HepG2 (cell line): ENCODE results near the gene EXOC3L4. TPM values are rescaled to one million over a fixed set of nuclear protein-coding genes. Genes with fewer than 3 reads are reported as not detected.
A peak's percentile ranks its signal among the peaks of the same experiment; 100 is the strongest.

Source experiments
- ARHGAP35 ChIP-seq: sonication (generic); formaldehyde crosslinking; IDR thresholded peaks from 2 replicates; pipeline ENCODE4 v1.9.0; 2022; ENCODE audit warnings: mild to moderate bottlenecking, inconsistent platforms, moderate library complexity, missing genetic modification reagents, borderline replicate concordance
- DDIT3 ChIP-seq: sonication (generic); formaldehyde crosslinking; IDR thresholded peaks from 2 replicates; pipeline ENCODE4 v1.4.0; 2020; ENCODE audit warnings: mild to moderate bottlenecking, missing genetic modification reagents
- EHMT2 ChIP-seq: fragments of 200-600 bp; sonication (generic); IDR thresholded peaks from 2 replicates; pipeline ENCODE4 v1.7.0; 2017; ENCODE audit warnings: antibody characterized with exemption, low read depth, low read length, borderline replicate concordance
- HNRNPH1 ChIP-seq: fragments of 200-400 bp; formaldehyde crosslinking; optimal IDR thresholded peaks from 2 replicates; pipeline ENCODE3; 2017; ENCODE audit warnings: mild to moderate bottlenecking, low read depth, low read length
- HOMEZ ChIP-seq: IDR thresholded peaks from 2 replicates; pipeline ENCODE4 v1.6.1; 2016; ENCODE audit warnings: low read depth
- IRF9 ChIP-seq: sonication (generic); formaldehyde crosslinking; IDR thresholded peaks from 2 replicates; pipeline ENCODE4 v1.8.0; 2022; ENCODE audit warnings: missing genetic modification reagents, mild to moderate bottlenecking, borderline replicate concordance
- KAT8 ChIP-seq: IDR thresholded peaks from 2 replicates; pipeline ENCODE4 v1.6.1; 2016; ENCODE audit warnings: missing genetic modification reagents, missing compliant biosample characterization
- KDM2A ChIP-seq: sonication (generic); formaldehyde crosslinking; IDR thresholded peaks from 2 replicates; pipeline ENCODE4 v1.4.0; 2020; ENCODE audit warnings: low read depth, missing genetic modification reagents, borderline replicate concordance
- NR2C2 ChIP-seq: sonication (generic); formaldehyde crosslinking; IDR thresholded peaks from 2 replicates; pipeline ENCODE4 v1.4.0; 2020; ENCODE audit warnings: missing genetic modification reagents, mild to moderate bottlenecking, moderate library complexity, borderline replicate concordance
- ZNF280B ChIP-seq: sonication (generic); formaldehyde crosslinking; IDR thresholded peaks from 2 replicates; pipeline ENCODE4 v1.5.0; 2020; ENCODE audit warnings: missing genetic modification reagents, mild to moderate bottlenecking, borderline replicate concordance
- ZNF333 ChIP-seq: sonication (generic); formaldehyde crosslinking; IDR thresholded peaks from 2 replicates; pipeline ENCODE4 v1.4.0; 2020; ENCODE audit warnings: mild to moderate bottlenecking, missing genetic modification reagents, borderline replicate concordance
- ZNF687 ChIP-seq: sonication (generic); formaldehyde crosslinking; IDR thresholded peaks from 2 replicates; pipeline ENCODE4 v1.5.1; 2020; ENCODE audit warnings: mild to moderate bottlenecking, missing genetic modification reagents, moderate library complexity
- ZSCAN30 ChIP-seq: sonication (generic); formaldehyde crosslinking; IDR thresholded peaks from 2 replicates; pipeline ENCODE4 v1.5.0; 2020; ENCODE audit warnings: mild to moderate bottlenecking, missing genetic modification reagents
- polyA plus RNA-seq, 8 experiments: library from polyadenylated mRNA; depleted of rRNA in 3 of 8; stranded (reverse) in 7 of 8; unstranded in 1 of 8; fragments of >200 nt; fragmentation: Illumina TruSeq in 4 of 8; extraction: Trizol in 4 of 8; gene quantifications; 2 replicates each; pipeline versions ENCODE4 v1.2.1 to v1.2.3, GENCODE V29; 2011 to 2016; ENCODE audit warnings: low read depth in 4 of 8, missing spikeins in 1 of 8, mixed read lengths in 1 of 8; ENCODE audit not compliant: insufficient read depth in 1 of 8
- total RNA-seq, 5 experiments: library from RNA; depleted of rRNA; stranded (reverse); fragments of >200 nt; fragmentation: Illumina TruSeq; extraction: Trizol; gene quantifications; 2 replicates each; pipeline ENCODE4 v1.2.3, GENCODE V29; 2016; ENCODE audit warnings: low read depth in 1 of 5

EXOC3L4 gene
- total and polyA plus RNA-seq, 2 of the 13 experiments (the other 11 are each of a cell fraction or from before 2014, with no cell fraction given): 11.8 to 27.0 TPM

- TF ChIP-seq ZNF687 (CRISPR knock-in tag) (peak; percentile 63; the same call in 1 of the 2 replicates), ZNF280B (CRISPR knock-in tag) (no peak), ARHGAP35 (0 out of 2 replicates have a peak, but pooled peaks have one; percentile 10), HNRNPH1 (no peak), DDIT3 (CRISPR knock-in tag) (no peak), KDM2A (CRISPR knock-in tag) (no peak), KAT8 (0 out of 2 replicates have a peak, but pooled peaks have one; percentile 15), HOMEZ (no peak), IRF9 (CRISPR knock-in tag) (peak; percentile 13; the same call in 1 of the 2 replicates), ZNF333 (CRISPR knock-in tag) (no peak), NR2C2 (CRISPR knock-in tag) (no peak), ZSCAN30 (CRISPR knock-in tag) (no peak), EHMT2 (no peak)
Observed at GRCh38 chr14:103058164-103059055, 36.1 kb upstream of the EXOC3L4 start (continued).
